Activated T-helper 2 cell treated with anti-CD3 and anti-CD28 coated beads, Interferon-gamma antibody, Interleukin-2, Interleukin-4, amounts not matched to agents 10 μg/mL and 5 μg/mL and 100 μg/mL, durations not matched to agents 14 hours and 24 hours and 36 hours (primary cell): ENCODE data around the gene RBCK1. TPM values are rescaled to one million over a fixed set of nuclear protein-coding genes. Genes with fewer than 3 reads are reported as not detected.

Experiments used
- DNase-seq: peaks from one replicate; pipeline ENCODE4 v3.0.0; 2021; ENCODE audit warnings: low spot score
- H3K27ac Mint-ChIP-seq: one replicate; pipeline ENCODE4 v1.8.0; 2021; ENCODE audit warnings: mixed read lengths
- H3K27me3 Mint-ChIP-seq: one replicate; pipeline ENCODE4 v1.8.0; 2021; ENCODE audit warnings: low read depth, mixed read lengths
- H3K36me3 Mint-ChIP-seq: one replicate; pipeline ENCODE4 v1.8.0; 2021; ENCODE audit warnings: low read depth, mixed read lengths
- H3K4me1 Mint-ChIP-seq: one replicate; pipeline ENCODE4 v1.8.0; 2021; ENCODE audit warnings: low read depth, mixed read lengths
- H3K4me3 Mint-ChIP-seq: one replicate; pipeline ENCODE4 v1.8.0; 2021; ENCODE audit warnings: low read depth, mild to moderate bottlenecking, moderate library complexity, mixed read lengths
- H3K9me3 Mint-ChIP-seq: one replicate; pipeline ENCODE4 v1.8.0; 2021; ENCODE audit warnings: mixed read lengths
- intact Hi-C: fragments of 100-400 bp; cut with micrococcal nuclease; formaldehyde crosslinking; loops from one replicate; pipeline ENCODE4 v1.15.1; 2023
- total RNA-seq: library from RNA; stranded (reverse); gene quantifications from 2 replicates; pipeline ENCODE4 v1.2.3, GENCODE V29; 2022

The RBCK1 gene
- total RNA-seq, 1 donor from 2014 or later: 112 TPM

GRCh38 chr20:419556-420165, 11.6 kb downstream of the RBCK1 start:
- intact Hi-C loops: no loop called here
- Mint-ChIP-seq H3K4me3 (no peak overlapping the region), H3K4me1 (peaks cover 17% of the 10 kb centered on the region), H3K36me3 (peaks cover 76% of the 10 kb centered on the region), H3K27me3 (no peaks in the 10 kb centered on the region), H3K9me3 (no peaks in the 10 kb centered on the region), H3K27ac (no peak overlapping the region)
- DNase-seq: no peak

DNA sequence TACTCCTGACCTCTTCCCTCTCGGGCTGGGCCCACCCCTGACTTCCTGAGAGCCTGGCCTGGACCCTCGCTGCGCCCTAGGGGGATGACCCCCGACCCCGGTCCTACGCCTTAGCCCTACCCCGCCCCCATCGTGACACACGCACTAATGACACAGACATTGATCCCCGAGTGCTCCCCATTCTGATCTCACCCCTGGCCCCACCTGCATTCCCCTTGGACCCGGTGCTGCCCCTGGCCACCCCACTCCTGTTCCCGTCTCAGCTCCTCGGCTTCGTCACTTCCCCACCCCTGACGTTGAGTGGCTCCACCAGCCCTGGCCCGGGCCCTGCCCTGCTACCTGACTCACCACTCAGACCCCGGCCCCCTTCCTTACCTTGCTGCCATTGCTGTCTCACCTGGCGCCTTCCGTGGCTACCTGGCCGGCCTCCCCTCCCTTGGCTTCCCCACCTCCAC, 12.1 kb downstream of the RBCK1 start:
- intact Hi-C loops: no loop called here
- H3K27ac Mint-ChIP-seq: no peak overlapping the region
- H3K4me3 Mint-ChIP-seq: no peak overlapping the region
- peaks cover 19% of the 10 kb centered on the region for H3K4me1 Mint-ChIP-seq
- H3K9me3 Mint-ChIP-seq: no peaks in the 10 kb centered on the region
- H3K27me3 Mint-ChIP-seq: no peaks in the 10 kb centered on the region
- peaks cover 80% of the 10 kb centered on the region for H3K36me3 Mint-ChIP-seq
- DNase-seq: no peak

- intact Hi-C loops: no loop called here
- no peak for DNase-seq
- H3K36me3 Mint-ChIP-seq: peaks cover 72% of the 10 kb centered on the region
- no peak overlapping the region for H3K27ac Mint-ChIP-seq
- H3K27me3 Mint-ChIP-seq: no peaks in the 10 kb centered on the region
- H3K4me1 Mint-ChIP-seq: peaks cover 14% of the 10 kb centered on the region
- H3K9me3 Mint-ChIP-seq: no peaks in the 10 kb centered on the region
- no peak overlapping the region for H3K4me3 Mint-ChIP-seq
Measured at GRCh38 chr20:420721-421574, 12.8 kb downstream of the RBCK1 start.

DNA sequence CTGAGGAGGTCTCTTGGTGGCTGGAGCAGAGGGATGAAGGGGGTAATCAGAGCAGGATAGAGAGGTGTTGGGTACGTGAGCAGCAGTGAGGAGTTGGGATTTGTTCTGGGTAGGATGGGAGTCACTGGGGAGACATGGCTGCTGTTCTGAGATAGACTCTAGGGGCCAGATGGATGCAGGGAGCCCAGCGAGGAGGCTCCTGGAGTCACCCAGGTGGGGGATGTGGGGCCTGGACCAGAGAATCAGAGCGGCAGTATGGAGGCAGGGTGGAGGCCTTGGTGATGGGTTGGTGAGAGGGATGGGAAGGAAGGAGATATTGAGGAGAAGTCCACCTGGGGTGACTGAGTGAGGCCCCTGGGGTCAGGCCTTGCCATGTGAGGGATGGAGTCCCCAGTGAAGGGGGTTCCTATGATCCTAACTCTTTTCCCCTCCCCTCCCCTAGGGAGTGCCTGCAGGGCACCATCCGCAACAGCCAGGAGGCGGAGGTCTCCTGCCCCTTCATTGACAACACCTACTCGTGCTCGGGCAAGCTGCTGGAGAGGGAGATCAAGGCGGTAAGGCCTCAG, 13.7 kb downstream of the RBCK1 start:
- DNase-seq: no peak
- H3K4me3 Mint-ChIP-seq: no peak overlapping the region
- H3K36me3 Mint-ChIP-seq: peaks cover 71% of the 10 kb centered on the region
- H3K4me1 Mint-ChIP-seq: peaks cover 22% of the 10 kb centered on the region
- H3K27ac Mint-ChIP-seq: no peak overlapping the region
- no peaks in the 10 kb centered on the region for H3K9me3 Mint-ChIP-seq
- intact Hi-C loops: no loop called here
- no peaks in the 10 kb centered on the region for H3K27me3 Mint-ChIP-seq

DNA sequence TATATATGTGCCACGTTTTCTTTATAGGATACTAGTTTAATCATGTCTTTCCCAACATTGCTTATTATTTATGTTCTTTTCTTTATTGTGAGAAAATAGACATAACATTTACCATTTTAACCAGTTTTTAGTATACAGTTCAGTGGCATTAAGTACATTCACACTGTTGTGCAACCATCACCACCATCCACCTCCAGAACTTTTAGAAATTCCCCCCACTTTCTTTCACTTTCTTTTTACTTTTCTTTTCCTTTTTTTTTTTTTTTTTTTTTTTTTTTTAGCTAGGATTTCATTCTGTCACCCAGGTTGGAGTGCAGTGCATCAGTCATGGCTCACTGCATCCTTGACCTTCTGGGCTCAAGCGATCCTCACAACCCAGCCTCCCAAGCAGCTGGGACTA, 18.5 kb downstream of the RBCK1 start:
- Mint-ChIP-seq H3K27ac (no peak overlapping the region), H3K27me3 (no peaks in the 10 kb centered on the region), H3K9me3 (no peaks in the 10 kb centered on the region), H3K4me3 (no peak overlapping the region), H3K36me3 (peaks cover 81% of the 10 kb centered on the region), H3K4me1 (peaks cover 23% of the 10 kb centered on the region)
- intact Hi-C loops: no loop called here
- no peak for DNase-seq

GRCh38 chr20:427401-427800, 19.3 kb downstream of the RBCK1 start:
- H3K4me1 Mint-ChIP-seq: peaks cover 26% of the 10 kb centered on the region
- intact Hi-C loops: no loop called here
- H3K4me3 Mint-ChIP-seq: no peak overlapping the region
- no peaks in the 10 kb centered on the region for H3K27me3 Mint-ChIP-seq
- H3K36me3 Mint-ChIP-seq: peaks cover 78% of the 10 kb centered on the region
- no peaks in the 10 kb centered on the region for H3K9me3 Mint-ChIP-seq
- no peak for DNase-seq
- H3K27ac Mint-ChIP-seq: no peak overlapping the region

DNA sequence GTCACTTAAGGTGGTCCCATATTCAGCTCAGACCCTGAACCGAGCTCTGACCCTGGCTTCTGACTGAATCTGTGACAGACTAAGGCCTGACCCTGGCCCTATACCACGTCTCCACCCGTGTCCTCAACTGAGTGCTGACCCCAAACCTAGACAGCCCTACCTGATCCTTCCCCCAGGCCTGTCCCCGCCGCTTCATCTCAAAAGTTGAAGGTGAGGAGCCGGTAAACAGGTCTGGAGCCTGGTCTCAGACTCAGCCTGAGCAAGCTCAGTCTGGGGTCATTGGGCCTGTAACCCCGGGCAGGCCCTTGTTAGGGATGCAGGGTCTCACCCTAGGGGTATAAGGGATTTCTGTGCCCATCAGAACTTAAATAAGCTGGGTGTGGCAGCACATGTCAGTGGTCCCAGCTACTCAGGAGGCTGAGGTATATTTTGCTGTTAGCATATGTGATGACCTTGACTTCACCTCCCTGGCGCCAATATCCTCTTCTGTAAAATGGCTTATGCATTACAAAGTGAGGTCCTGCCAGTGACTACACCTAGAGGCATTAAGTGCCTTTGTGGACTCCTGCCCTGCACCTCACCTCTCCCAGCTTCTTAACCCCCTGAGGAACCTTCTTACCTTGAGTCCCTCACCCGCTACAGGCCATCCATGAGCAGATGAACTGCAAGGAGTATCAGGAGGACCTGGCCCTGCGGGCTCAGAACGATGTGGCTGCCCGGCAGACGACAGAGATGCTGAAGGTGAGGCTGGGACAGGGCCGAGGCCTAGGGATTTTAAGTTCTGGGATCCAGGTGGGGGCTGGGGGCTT, 20.0 kb downstream of the RBCK1 start:
- H3K4me3 Mint-ChIP-seq: no peak overlapping the region
- no peak overlapping the region for H3K27ac Mint-ChIP-seq
- DNase-seq: no peak
- peaks cover 31% of the 10 kb centered on the region for H3K4me1 Mint-ChIP-seq
- peaks cover 77% of the 10 kb centered on the region for H3K36me3 Mint-ChIP-seq
- intact Hi-C loops: no loop called here
- no peaks in the 10 kb centered on the region for H3K27me3 Mint-ChIP-seq
- no peaks in the 10 kb centered on the region for H3K9me3 Mint-ChIP-seq

GRCh38 chr20:428658-429200, 20.6 kb downstream of the RBCK1 start:
- no peak for DNase-seq
- peaks cover 38% of the 10 kb centered on the region for H3K4me1 Mint-ChIP-seq
- no peaks in the 10 kb centered on the region for H3K27me3 Mint-ChIP-seq
- H3K9me3 Mint-ChIP-seq: no peaks in the 10 kb centered on the region
- H3K36me3 Mint-ChIP-seq: peaks cover 78% of the 10 kb centered on the region
- intact Hi-C loops: no loop called here
- no peak overlapping the region for H3K4me3 Mint-ChIP-seq
- no peak overlapping the region for H3K27ac Mint-ChIP-seq

DNA sequence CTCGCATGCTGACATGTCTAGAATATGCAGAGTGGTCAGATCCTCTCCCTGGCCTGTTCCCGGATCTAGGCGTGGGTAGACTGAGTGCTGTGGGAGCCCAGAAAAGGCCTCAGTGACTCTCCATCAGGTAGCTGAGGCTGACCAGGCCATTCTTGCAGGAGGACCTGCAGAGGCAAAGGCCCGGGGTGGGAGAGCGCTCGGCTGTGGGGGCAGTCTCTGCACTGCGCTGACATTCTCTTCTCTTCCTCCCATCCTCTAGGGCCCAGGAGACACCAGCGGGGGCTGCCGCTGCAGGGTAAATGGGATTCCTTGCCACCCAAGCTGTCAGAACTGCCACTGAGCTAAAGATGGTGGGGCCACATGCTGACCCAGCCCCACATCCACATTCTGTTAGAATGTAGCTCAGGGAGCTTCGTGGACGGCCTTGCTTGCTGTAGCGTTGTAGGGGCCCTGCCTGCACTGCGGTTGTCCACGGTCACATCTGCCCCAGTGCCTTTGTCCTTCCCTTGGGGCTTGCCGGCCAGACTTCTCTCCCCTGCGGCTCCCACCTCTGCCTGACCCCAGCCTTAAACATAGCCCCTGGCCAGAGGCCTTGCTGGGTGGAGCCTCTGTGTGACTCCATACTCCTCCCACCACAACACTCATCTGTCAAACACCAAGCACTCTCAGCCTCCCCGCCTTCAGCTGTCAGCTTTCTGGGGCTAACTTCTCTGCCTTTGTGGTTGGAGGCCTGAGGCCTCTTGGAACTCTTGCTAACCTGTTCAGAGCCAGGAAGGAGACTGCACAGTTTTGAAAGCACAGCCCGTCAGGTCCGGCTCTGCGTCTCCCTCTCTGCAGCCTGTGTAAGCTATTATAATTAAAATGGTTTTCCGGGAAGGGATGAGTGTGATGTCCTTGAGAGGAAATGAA, 22.2 kb downstream of the RBCK1 start:
- peak overlapping the region; percentile 23 for H3K27ac Mint-ChIP-seq
- intact Hi-C loops: no loop called here
- H3K36me3 Mint-ChIP-seq: peaks cover 77% of the 10 kb centered on the region
- DNase-seq: no peak
- no peak overlapping the region for H3K4me3 Mint-ChIP-seq
- peaks cover 43% of the 10 kb centered on the region for H3K4me1 Mint-ChIP-seq
- H3K27me3 Mint-ChIP-seq: no peaks in the 10 kb centered on the region
- H3K9me3 Mint-ChIP-seq: no peaks in the 10 kb centered on the region

DNA sequence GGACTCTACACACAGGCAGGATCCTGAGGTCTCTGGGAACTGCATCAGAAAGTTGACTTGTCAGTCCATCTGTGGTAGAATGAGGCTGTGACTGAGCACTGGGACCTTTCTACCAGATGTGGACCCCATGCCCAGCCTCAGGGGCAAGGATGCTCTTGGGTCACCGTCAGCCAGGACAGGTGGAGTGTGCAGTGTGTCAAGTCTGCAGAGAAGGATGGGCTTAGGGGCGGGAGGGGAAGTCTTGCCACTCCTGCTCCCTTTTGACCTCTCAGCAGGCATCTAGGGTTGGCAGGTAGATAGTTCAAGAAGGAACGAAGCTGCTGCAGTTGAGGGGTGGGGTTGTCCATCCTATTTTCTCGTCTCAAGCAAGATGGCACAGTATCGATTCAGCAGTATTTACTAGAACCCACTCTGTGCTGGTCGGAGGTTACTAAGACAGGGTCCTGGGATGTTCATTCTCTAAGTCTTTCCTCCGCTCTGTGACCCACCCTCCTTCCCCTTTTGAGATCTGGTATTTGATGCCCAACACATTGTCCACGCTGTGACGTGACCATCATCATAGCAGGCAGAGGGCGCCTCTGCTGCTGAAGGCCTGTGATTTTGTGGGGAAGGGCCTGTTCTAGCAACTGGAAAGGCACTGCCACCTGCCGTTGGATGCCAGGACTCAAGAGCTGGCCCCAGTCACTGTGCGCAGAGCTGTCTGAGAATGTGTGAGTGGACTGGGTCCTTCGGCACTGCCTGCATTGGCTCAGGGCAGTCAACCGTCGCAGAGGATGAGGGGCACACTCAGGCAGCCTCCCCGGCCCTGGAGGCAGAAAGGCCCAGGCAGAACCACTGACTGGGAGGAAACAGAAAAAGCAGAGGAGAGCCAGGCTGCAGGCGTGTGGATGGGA, 23.2 kb downstream of the RBCK1 start:
- Mint-ChIP-seq H3K27ac (peak overlapping the region; percentile 86), H3K4me1 (peaks cover 47% of the 10 kb centered on the region), H3K36me3 (peaks cover 85% of the 10 kb centered on the region), H3K4me3 (peak overlapping the region; percentile 58), H3K9me3 (no peaks in the 10 kb centered on the region), H3K27me3 (no peaks in the 10 kb centered on the region)
- no peak for DNase-seq
- intact Hi-C loops: loop anchor here (1.0 kb wide), 1 partner anchor 77 kb away; no protein-coding TSS in a partner anchor

- peak overlapping the region; percentile 96 for H3K27ac Mint-ChIP-seq
- H3K36me3 Mint-ChIP-seq: peaks cover 86% of the 10 kb centered on the region
- DNase-seq: no peak
Measured at GRCh38 chr20:432208-432607, 24.1 kb downstream of the RBCK1 start.

More at GRCh38 chr20:432208-432607, 24.1 kb downstream of the RBCK1 start:
- intact Hi-C loops: loop anchor here (2.0 kb wide), 1 partner anchor 47 kb away; no protein-coding TSS in a partner anchor
- Mint-ChIP-seq H3K9me3 (no peaks in the 10 kb centered on the region), H3K4me1 (peaks cover 44% of the 10 kb centered on the region), H3K4me3 (peak overlapping the region; percentile 45), H3K27me3 (no peaks in the 10 kb centered on the region)
